KOPT-K1 (cell line): ENCODE measurements around the gene TIPARP.
"Not testable (repeated sequence)": the region's sequence is repeated elsewhere in the genome, so short reads cannot be mapped to it uniquely, and the experiment has no call there.

Experiments
- H3K27ac ChIP-seq: fragments of 200-600 bp; sonication (generic); 2 replicates; pipeline ENCODE4 v1.5.1; 2016; ENCODE audit warnings: antibody characterized with exemption, mild to moderate bottlenecking, low read depth, low read length; ENCODE audit not compliant: poor library complexity, severe bottlenecking
- H3K36me3 ChIP-seq: fragments of 200-600 bp; sonication (generic); 2 replicates; pipeline ENCODE4 v1.5.1; 2017; ENCODE audit warnings: antibody characterized with exemption, mild to moderate bottlenecking, low read length, moderate library complexity; ENCODE audit not compliant: insufficient read depth
- H3K9me3 ChIP-seq: fragments of 200-600 bp; sonication (generic); 2 replicates; pipeline ENCODE4 v1.5.1; 2017; ENCODE audit warnings: antibody characterized with exemption, low read length, mild to moderate bottlenecking; ENCODE audit not compliant: insufficient read depth, poor library complexity, severe bottlenecking

TIPARP gene

GRCh38 chr3:156728267-156728985 is 54.0 kb downstream of the TIPARP start:
- Histone ChIP-seq H3K9me3 (no peaks in the 10 kb centered on the region), H3K27ac (no peak overlapping the region)

GRCh38 chr3:156729460-156730179 is 55.2 kb downstream of the TIPARP start:
- Histone ChIP-seq H3K36me3 (no peaks in the 10 kb centered on the region), H3K9me3 (no peaks in the 10 kb centered on the region), H3K27ac (no peak overlapping the region)

More at GRCh38 chr3:156728267-156728985, 54.0 kb downstream of the TIPARP start:
- H3K36me3 ChIP-seq: no peaks in the 10 kb centered on the region

GRCh38 chr3:156731813-156732212 is 57.4 kb downstream of the TIPARP start:
- Histone ChIP-seq H3K36me3 (no peaks in the 10 kb centered on the region), H3K27ac (no peak overlapping the region), H3K9me3 (no peaks in the 10 kb centered on the region)

- H3K36me3 ChIP-seq: no peaks in the 10 kb centered on the region
Observed at GRCh38 chr3:156732261-156732660, 57.9 kb downstream of the TIPARP start.

GRCh38 chr3:156732715-156733421 is 58.5 kb downstream of the TIPARP start:
- H3K36me3 ChIP-seq: no peaks in the 10 kb centered on the region
- H3K27ac ChIP-seq: no peak overlapping the region
- H3K9me3 ChIP-seq: no peaks in the 10 kb centered on the region

More at GRCh38 chr3:156732261-156732660, 57.9 kb downstream of the TIPARP start:
- no peak overlapping the region for H3K27ac ChIP-seq
- no peaks in the 10 kb centered on the region for H3K9me3 ChIP-seq

GRCh38 chr3:156734661-156735060 is 60.3 kb downstream of the TIPARP start:
- H3K36me3 ChIP-seq, H3K27ac ChIP-seq, H3K9me3 ChIP-seq: not testable (repeated sequence)

GRCh38 chr3:156735471-156735870 is 61.1 kb downstream of the TIPARP start:
- no peaks in the 10 kb centered on the region for H3K36me3 ChIP-seq
- no peak overlapping the region for H3K27ac ChIP-seq
- H3K9me3 ChIP-seq: no peaks in the 10 kb centered on the region

- H3K9me3 ChIP-seq, H3K36me3 ChIP-seq, H3K27ac ChIP-seq: not testable (repeated sequence)
Observed at GRCh38 chr3:156737049-156737448, 62.7 kb downstream of the TIPARP start.

GRCh38 chr3:156738251-156738650 is 63.9 kb downstream of the TIPARP start:
- H3K27ac ChIP-seq: no peak overlapping the region
- H3K36me3 ChIP-seq: no peaks in the 10 kb centered on the region
- H3K9me3 ChIP-seq: no peaks in the 10 kb centered on the region

GRCh38 chr3:156739976-156740375 is 65.6 kb downstream of the TIPARP start:
- Histone ChIP-seq H3K27ac (no peak overlapping the region), H3K9me3 (no peaks in the 10 kb centered on the region), H3K36me3 (no peaks in the 10 kb centered on the region)

GRCh38 chr3:156740581-156740980 is 66.2 kb downstream of the TIPARP start:
- not testable (repeated sequence) for H3K9me3 ChIP-seq, H3K27ac ChIP-seq, H3K36me3 ChIP-seq

- no peak overlapping the region for H3K27ac ChIP-seq
- H3K36me3 ChIP-seq: no peaks in the 10 kb centered on the region
- peaks cover 6% of the 10 kb centered on the region for H3K9me3 ChIP-seq
Observed at GRCh38 chr3:156741935-156742334, 67.5 kb downstream of the TIPARP start.

GRCh38 chr3:156742401-156742800 is 68.0 kb downstream of the TIPARP start:
- Histone ChIP-seq H3K27ac (no peak overlapping the region), H3K36me3 (no peaks in the 10 kb centered on the region)

GRCh38 chr3:156743859-156744258 is 69.5 kb downstream of the TIPARP start:
- H3K9me3 ChIP-seq: peaks cover 18% of the 10 kb centered on the region
- H3K27ac ChIP-seq: no peak overlapping the region
- no peaks in the 10 kb centered on the region for H3K36me3 ChIP-seq

More at GRCh38 chr3:156742401-156742800, 68.0 kb downstream of the TIPARP start:
- H3K9me3 ChIP-seq: peaks cover 11% of the 10 kb centered on the region

GRCh38 chr3:156744631-156745030 is 70.2 kb downstream of the TIPARP start:
- peaks cover 18% of the 10 kb centered on the region for H3K9me3 ChIP-seq
- no peak overlapping the region for H3K27ac ChIP-seq
- no peaks in the 10 kb centered on the region for H3K36me3 ChIP-seq
